ENCODE results near the gene UGT1A7. TPM values are rescaled to one million over a fixed set of nuclear protein-coding genes. Genes with fewer than 3 reads are reported as not detected.

The UGT1A7 gene
- polyA plus RNA-seq, 1 donor from 2014 or later = not detected

- Histone ChIP-seq H3K27ac (ENCODE audit: low read length) (no peak overlapping the region), H3K9me2 (ENCODE audit: insufficient read depth, low read length) (no peaks in the 10 kb centered on the region), H3K9ac (ENCODE audit: low read length) (no peak overlapping the region), H3K79me2 (replicated peaks; ENCODE audit: insufficient read depth, low read length) (no peaks in the 10 kb centered on the region), H3K36me3 (ENCODE audit: insufficient read depth, low read length) (no peaks in the 10 kb centered on the region), H3K9me3 (ENCODE audit: low read length) (no peaks in the 10 kb centered on the region), H4K20me1 (ENCODE audit: insufficient read depth) (no peaks in the 10 kb centered on the region), H3K4me3 (ENCODE audit: low read length) (no peak overlapping the region), H2AFZ (ENCODE audit: low read depth, low read length) (no peak overlapping the region), H3F3A (ENCODE audit: insufficient read depth, low read length, poor library complexity, severe bottlenecking) (no peaks in the 10 kb centered on the region), H3K27me3 (ENCODE audit: insufficient read depth, low read depth, low read length) (no peaks in the 10 kb centered on the region), H3K4me2 (ENCODE audit: low read length) (no peak overlapping the region)
- TF ChIP-seq RAD21 (conservative IDR thresholded peaks at IDR 0.05) (no peak), POLR2AphosphoS5 (IDR thresholded peaks at IDR 0.05) (no peak), TAF1 (IDR thresholded peaks at IDR 0.05; ENCODE audit: low read depth) (no peak), SMC3 (conservative IDR thresholded peaks at IDR 0.05; ENCODE audit: poor library complexity) (no peak), EZH2 (IDR thresholded peaks at IDR 0.05; ENCODE audit: borderline replicate concordance, insufficient read depth, low read length, poor library complexity, severe bottlenecking) (no peak), MXI1 (conservative IDR thresholded peaks at IDR 0.05; ENCODE audit: poor library complexity, severe bottlenecking) (no peak), CTCF (IDR thresholded peaks at IDR 0.05; ENCODE audit: poor library complexity, severe bottlenecking) (no peak), EP300 (conservative IDR thresholded peaks at IDR 0.05; ENCODE audit: poor library complexity, severe bottlenecking) (no peak)
- TF ChIP-seq, protein P1, sequence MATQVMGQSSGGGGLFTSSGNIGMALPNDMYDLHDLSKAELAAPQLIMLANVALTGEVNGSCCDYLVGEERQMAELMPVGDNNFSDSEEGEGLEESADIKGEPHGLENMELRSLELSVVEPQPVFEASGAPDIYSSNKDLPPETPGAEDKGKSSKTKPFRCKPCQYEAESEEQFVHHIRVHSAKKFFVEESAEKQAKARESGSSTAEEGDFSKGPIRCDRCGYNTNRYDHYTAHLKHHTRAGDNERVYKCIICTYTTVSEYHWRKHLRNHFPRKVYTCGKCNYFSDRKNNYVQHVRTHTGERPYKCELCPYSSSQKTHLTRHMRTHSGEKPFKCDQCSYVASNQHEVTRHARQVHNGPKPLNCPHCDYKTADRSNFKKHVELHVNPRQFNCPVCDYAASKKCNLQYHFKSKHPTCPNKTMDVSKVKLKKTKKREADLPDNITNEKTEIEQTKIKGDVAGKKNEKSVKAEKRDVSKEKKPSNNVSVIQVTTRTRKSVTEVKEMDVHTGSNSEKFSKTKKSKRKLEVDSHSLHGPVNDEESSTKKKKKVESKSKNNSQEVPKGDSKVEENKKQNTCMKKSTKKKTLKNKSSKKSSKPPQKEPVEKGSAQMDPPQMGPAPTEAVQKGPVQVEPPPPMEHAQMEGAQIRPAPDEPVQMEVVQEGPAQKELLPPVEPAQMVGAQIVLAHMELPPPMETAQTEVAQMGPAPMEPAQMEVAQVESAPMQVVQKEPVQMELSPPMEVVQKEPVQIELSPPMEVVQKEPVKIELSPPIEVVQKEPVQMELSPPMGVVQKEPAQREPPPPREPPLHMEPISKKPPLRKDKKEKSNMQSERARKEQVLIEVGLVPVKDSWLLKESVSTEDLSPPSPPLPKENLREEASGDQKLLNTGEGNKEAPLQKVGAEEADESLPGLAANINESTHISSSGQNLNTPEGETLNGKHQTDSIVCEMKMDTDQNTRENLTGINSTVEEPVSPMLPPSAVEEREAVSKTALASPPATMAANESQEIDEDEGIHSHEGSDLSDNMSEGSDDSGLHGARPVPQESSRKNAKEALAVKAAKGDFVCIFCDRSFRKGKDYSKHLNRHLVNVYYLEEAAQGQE (IDR thresholded peaks at IDR 0.05; ENCODE audit: borderline replicate concordance) = no peak
Measured at GRCh38 chr2:233651430-233651829, 30.3 kb upstream of the UGT1A7 start.

GRCh38 chr2:233654501-233654900 is 27.2 kb upstream of the UGT1A7 start:
- Histone ChIP-seq H3K9me2 (ENCODE audit: insufficient read depth, low read length) (no peaks in the 10 kb centered on the region), H3K27ac (ENCODE audit: low read length) (no peak overlapping the region), H3K9me3 (ENCODE audit: low read length) (no peaks in the 10 kb centered on the region), H3K4me2 (ENCODE audit: low read length) (no peak overlapping the region), H3F3A (ENCODE audit: insufficient read depth, low read length, poor library complexity, severe bottlenecking) (no peaks in the 10 kb centered on the region), H4K20me1 (ENCODE audit: insufficient read depth) (no peaks in the 10 kb centered on the region), H2AFZ (ENCODE audit: low read depth, low read length) (no peak overlapping the region), H3K4me3 (ENCODE audit: low read length) (no peak overlapping the region), H3K27me3 (ENCODE audit: insufficient read depth, low read depth, low read length) (no peaks in the 10 kb centered on the region), H3K36me3 (ENCODE audit: insufficient read depth, low read length) (no peaks in the 10 kb centered on the region), H3K79me2 (replicated peaks; ENCODE audit: insufficient read depth, low read length) (no peaks in the 10 kb centered on the region), H3K9ac (ENCODE audit: low read length) (no peak overlapping the region)
- TF ChIP-seq TAF1 (IDR thresholded peaks at IDR 0.05; ENCODE audit: low read depth) (no peak), CTCF (IDR thresholded peaks at IDR 0.05; ENCODE audit: poor library complexity, severe bottlenecking) (no peak), RAD21 (conservative IDR thresholded peaks at IDR 0.05) (no peak)
